SK-N-SH treated with all-trans-retinoic acid at 6 μM for 48 hours (cell line): ENCODE results near the gene OR8B8.

Experiments
- ATAC-seq: fragments of 200-7000 bp; cut with Tn5 transposase; 3 replicates; pipeline ENCODE4 v1.9.1; 2020; ENCODE audit warnings: mild to moderate bottlenecking, moderate library complexity
- BACH2 ChIP-seq: fragments of 250-450 bp; sonication (Bioruptor Pico); IDR thresholded peaks from 2 replicates; pipeline ENCODE4 v1.9.0; 2021; ENCODE audit warnings: mild to moderate bottlenecking, borderline replicate concordance
- CREB5 ChIP-seq: fragments of 250-450 bp; sonication (Bioruptor Pico); IDR thresholded peaks from 2 replicates; pipeline ENCODE4 v1.5.1; 2020; ENCODE audit warnings: low read depth, mild to moderate bottlenecking, moderate library complexity
- CSDC2 ChIP-seq: fragments of 250-450 bp; sonication (Bioruptor Pico); IDR thresholded peaks from 2 replicates; pipeline ENCODE4 v1.5.0; 2020; ENCODE audit warnings: mild to moderate bottlenecking, moderate library complexity
- CSRNP3 ChIP-seq: fragments of 250-450 bp; sonication (Bioruptor Pico); IDR thresholded peaks from 2 replicates; pipeline ENCODE4 v1.5.1; 2021; ENCODE audit warnings: mild to moderate bottlenecking, moderate library complexity
- GLIS3 ChIP-seq: fragments of 250-450 bp; sonication (Bioruptor Pico); IDR thresholded peaks from 2 replicates; pipeline ENCODE4 v1.5.0; 2020; ENCODE audit warnings: mild to moderate bottlenecking, moderate library complexity
- ISL1 ChIP-seq: fragments of 250-450 bp; sonication (Bioruptor Pico); IDR thresholded peaks from 2 replicates; pipeline ENCODE4 v2.1.2; 2022; ENCODE audit warnings: mild to moderate bottlenecking, moderate library complexity
- PATZ1 ChIP-seq: fragments of 250-450 bp; sonication (Bioruptor Pico); IDR thresholded peaks from 2 replicates; pipeline ENCODE4 v1.8.0; 2020; ENCODE audit warnings: mild to moderate bottlenecking, moderate library complexity, borderline replicate concordance
- POU6F1 ChIP-seq: fragments of 250-450 bp; sonication (Bioruptor Pico); IDR thresholded peaks from 2 replicates; pipeline ENCODE4 v1.8.0; 2021; ENCODE audit warnings: low read depth, mild to moderate bottlenecking, moderate library complexity, borderline replicate concordance
- PPARA ChIP-seq: fragments of 250-450 bp; sonication (Bioruptor Pico); IDR thresholded peaks from 2 replicates; pipeline ENCODE4 v1.5.0; 2020; ENCODE audit warnings: mild to moderate bottlenecking, borderline replicate concordance
- RARB ChIP-seq: fragments of 250-450 bp; sonication (Bioruptor Pico); IDR thresholded peaks from 2 replicates; pipeline ENCODE4 v1.8.0; 2021; ENCODE audit warnings: mild to moderate bottlenecking, moderate library complexity
- SNAI2 ChIP-seq: fragments of 250-450 bp; sonication (Bioruptor Pico); IDR thresholded peaks from 2 replicates; pipeline ENCODE4 v1.5.0; 2020; ENCODE audit warnings: mild to moderate bottlenecking, moderate library complexity
- TCF4 ChIP-seq: fragments of 250-450 bp; sonication (Bioruptor Pico); IDR thresholded peaks from 2 replicates; pipeline ENCODE4 v1.8.0; 2021; ENCODE audit warnings: mild to moderate bottlenecking, moderate library complexity, borderline replicate concordance
- TOX ChIP-seq: fragments of 250-450 bp; sonication (Bioruptor Pico); IDR thresholded peaks from 2 replicates; pipeline ENCODE4 v1.8.0; 2021; ENCODE audit warnings: mild to moderate bottlenecking, moderate library complexity, borderline replicate concordance
- TSHZ2 ChIP-seq: fragments of 250-450 bp; sonication (Bioruptor Pico); IDR thresholded peaks from 2 replicates; pipeline ENCODE4 v1.5.0; 2020; ENCODE audit warnings: mild to moderate bottlenecking, moderate library complexity
- ZFP3 ChIP-seq: fragments of 250-450 bp; sonication (Bioruptor Pico); IDR thresholded peaks from 2 replicates; pipeline ENCODE4 v1.5.0; 2020; ENCODE audit warnings: mild to moderate bottlenecking, moderate library complexity
- ZFP30 ChIP-seq: fragments of 450-650 bp; formaldehyde crosslinking; IDR thresholded peaks from 2 replicates; pipeline ENCODE4 v1.5.0; 2022; ENCODE audit warnings: mild to moderate bottlenecking, moderate library complexity
- ZNF70 ChIP-seq: fragments of 450-650 bp; formaldehyde crosslinking; IDR thresholded peaks from 2 replicates; pipeline ENCODE4 v1.5.0; 2020; ENCODE audit warnings: mild to moderate bottlenecking, moderate library complexity
- ZNF8 ChIP-seq: fragments of 450-650 bp; formaldehyde crosslinking; IDR thresholded peaks from 2 replicates; pipeline ENCODE4 v1.5.0; 2020; ENCODE audit warnings: mild to moderate bottlenecking, moderate library complexity

Gene OR8B8

GRCh38 chr11:124483422-124483821, 37.9 kb upstream of the OR8B8 start:
- ATAC-seq = no peak
- TF ChIP-seq CSRNP3 (CRISPR knock-in tag) (no peak), PPARA (CRISPR knock-in tag) (no peak), TOX (CRISPR knock-in tag) (no peak), ZNF8 (no peak)

- TF ChIP-seq ZFP3 (CRISPR knock-in tag) (no peak), ZNF8 (no peak), CSDC2 (CRISPR knock-in tag) (no peak), BACH2 (CRISPR knock-in tag) (no peak), PPARA (CRISPR knock-in tag) (no peak), ISL1 (CRISPR knock-in tag) (no peak), ZNF70 (no peak), TSHZ2 (CRISPR knock-in tag) (no peak), ZFP30 (no peak)
- ATAC-seq = peak; percentile 43
These were observed 37.1 kb upstream of the OR8B8 start for GRCh38 chr11:124482362-124483147.

- TF ChIP-seq PATZ1 (no peak), POU6F1 (CRISPR knock-in tag) (no peak), ZFP3 (CRISPR knock-in tag) (no peak), CSRNP3 (CRISPR knock-in tag) (no peak), SNAI2 (CRISPR knock-in tag) (no peak)
- ATAC-seq = peak; percentile 97
These were observed 36.1 kb upstream of the OR8B8 start for GRCh38 chr11:124481365-124482323.

- no peak for TF ChIP-seq CSRNP3 (CRISPR knock-in tag)
- no peak for TF ChIP-seq TOX (CRISPR knock-in tag)
- TF ChIP-seq GLIS3 (CRISPR knock-in tag) = no peak
- TF ChIP-seq ZNF8 = no peak
- TF ChIP-seq TCF4 (CRISPR knock-in tag) = no peak
- no peak for TF ChIP-seq CSDC2 (CRISPR knock-in tag)
- TF ChIP-seq SNAI2 (CRISPR knock-in tag) = no peak
- TF ChIP-seq ISL1 (CRISPR knock-in tag) = no peak
- TF ChIP-seq CREB5 (CRISPR knock-in tag) = no peak
- TF ChIP-seq RARB (CRISPR knock-in tag) = no peak
- no peak for TF ChIP-seq BACH2 (CRISPR knock-in tag)
- TF ChIP-seq, all 23 proteins: peak for 0
These were observed 34.1 kb upstream of the OR8B8 start for GRCh38 chr11:124479561-124479960.

More at GRCh38 chr11:124479561-124479960, 34.1 kb upstream of the OR8B8 start:
- no peak for ATAC-seq
